Caco-2 (cell line): Measurements from ENCODE around the gene GPRC5D. TPM values are rescaled to one million over a fixed set of nuclear protein-coding genes. Genes with fewer than 3 reads are reported as not detected.

Experiments used
- BruUV-seq: library from RNA; stranded (reverse); fragments of 400-500 nt; replicated peaks from 2 replicates; lab custom pipeline; 2021; lab: Mats Ljungman, UMichigan
- CTCF ChIA-PET: fragments of 300-600 bp; sonication (Branson Sonifier 250); formaldehyde crosslinking; loops from one replicate; lab custom pipeline; 2022; ENCODE audit warnings: antibody characterized with exemption; lab: Charles Lee
- POLR2A ChIA-PET: fragments of 300-600 bp; sonication (Branson Sonifier 250); formaldehyde crosslinking; loops from one replicate; lab custom pipeline; 2022; ENCODE audit warnings: antibody characterized with exemption; lab: Charles Lee
- DNase-seq, 2 experiments: peaks; one replicate each; pipeline versions ENCODE4 v3.0.0 to v3.0.0-alpha.2; 2020 to 2022
- H3K27me3 ChIP-seq: replicated peaks from 2 replicates; pipeline ENCODE4 v1.6.0; 2011; ENCODE audit warnings: low read length; ENCODE audit not compliant: control insufficient read depth, insufficient read depth
- H3K36me3 ChIP-seq: 2 replicates; pipeline ENCODE4 v1.5.1; 2011; ENCODE audit warnings: low read length; ENCODE audit not compliant: control insufficient read depth, insufficient read depth
- H3K4me1 ChIP-seq: fragments of 250-450 bp; sonication (Bioruptor Pico); 2 replicates; pipeline ENCODE4 v1.5.1; 2020; ENCODE audit warnings: mild to moderate bottlenecking
- H3K4me3 ChIP-seq: 2 replicates; pipeline ENCODE4 v1.5.1; 2011; ENCODE audit warnings: low read depth, mild to moderate bottlenecking, control low read depth, low read length
- H3K9me3 ChIP-seq: fragments of 250-450 bp; sonication (Bioruptor Pico); 2 replicates; pipeline ENCODE4 v1.5.1; 2020; ENCODE audit warnings: mild to moderate bottlenecking, moderate library complexity
- H3K27ac Mint-ChIP-seq: one replicate; pipeline ENCODE4 v1.8.0; 2022; ENCODE audit warnings: mixed read lengths; ENCODE audit not compliant: unreplicated experiment
- H3K27me3 Mint-ChIP-seq: one replicate; pipeline ENCODE4 v1.8.0; 2022; ENCODE audit warnings: mixed read lengths; ENCODE audit not compliant: insufficient read depth, unreplicated experiment
- H3K36me3 Mint-ChIP-seq: one replicate; pipeline ENCODE4 v1.8.0; 2022; ENCODE audit warnings: mild to moderate bottlenecking, mixed read lengths; ENCODE audit not compliant: insufficient read depth, unreplicated experiment
- H3K4me1 Mint-ChIP-seq: one replicate; pipeline ENCODE4 v1.8.0; 2022; ENCODE audit warnings: low read depth, mixed read lengths; ENCODE audit not compliant: unreplicated experiment
- H3K4me3 Mint-ChIP-seq: one replicate; pipeline ENCODE4 v1.8.0; 2022; ENCODE audit warnings: mild to moderate bottlenecking, moderate library complexity, mixed read lengths; ENCODE audit not compliant: unreplicated experiment
- H3K9me3 Mint-ChIP-seq: one replicate; pipeline ENCODE4 v1.8.0; 2022; ENCODE audit warnings: mixed read lengths; ENCODE audit not compliant: unreplicated experiment
- intact Hi-C: fragments of 100-400 bp; cut with micrococcal nuclease; formaldehyde crosslinking; loops from one replicate; pipeline ENCODE4 v1.10.0; 2022; ENCODE audit not compliant: unreplicated experiment
- total RNA-seq: library from RNA; stranded (reverse); gene quantifications from 2 replicates; pipeline ENCODE4 v1.2.3, GENCODE V29; 2022
- TF ChIP-seq, protein P1 (sequence below), 2 experiments: fragments of 200-600 bp in 1 of 2; IDR thresholded peaks; 1 replicate in 1 of 2; 2 replicates in 1 of 2; pipeline versions ENCODE4 v1.5.1 to v1.8.0; 2011 to 2022; ENCODE audit warnings: antibody characterized with exemption in 1 of 2, control low read depth in 1 of 2, inconsistent platforms in 1 of 2, low read depth in 1 of 2, low read length in 1 of 2, mild to moderate bottlenecking in 1 of 2, moderate library complexity in 1 of 2; ENCODE audit not compliant: insufficient read depth in 1 of 2, severe bottlenecking in 1 of 2, unreplicated experiment in 1 of 2

The GPRC5D gene
- total RNA-seq, 1 experiment from 2014 or later = not detected

DNA sequence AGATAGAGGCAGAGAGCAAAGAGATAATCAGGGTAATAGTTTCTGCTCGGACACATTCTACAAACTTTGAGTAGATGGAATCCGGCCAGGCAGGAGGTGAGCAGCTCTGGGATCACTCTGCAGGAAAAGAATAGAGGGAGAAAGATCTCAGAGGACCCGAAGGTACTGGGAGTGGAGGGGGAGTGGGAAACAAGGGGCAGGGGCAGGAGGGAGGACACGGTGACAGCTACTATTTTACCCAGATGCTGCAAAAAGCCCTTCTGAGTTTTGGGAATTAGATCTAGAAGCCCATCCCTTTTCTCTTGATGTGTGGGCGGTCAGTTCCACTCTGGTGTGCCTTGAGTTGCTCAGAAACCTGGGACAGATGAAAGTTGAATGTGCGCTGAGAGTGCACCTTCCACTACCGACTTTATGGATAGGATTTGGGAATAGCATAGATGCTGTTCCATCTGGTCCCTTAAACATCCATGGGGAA lies 60.1 kb downstream of the GPRC5D start:
- peaks cover 32% of the 10 kb centered on the region for H3K4me1 ChIP-seq
- no peaks in the 10 kb centered on the region for H3K27me3 Mint-ChIP-seq
- DNase-seq = no peak

DNA sequence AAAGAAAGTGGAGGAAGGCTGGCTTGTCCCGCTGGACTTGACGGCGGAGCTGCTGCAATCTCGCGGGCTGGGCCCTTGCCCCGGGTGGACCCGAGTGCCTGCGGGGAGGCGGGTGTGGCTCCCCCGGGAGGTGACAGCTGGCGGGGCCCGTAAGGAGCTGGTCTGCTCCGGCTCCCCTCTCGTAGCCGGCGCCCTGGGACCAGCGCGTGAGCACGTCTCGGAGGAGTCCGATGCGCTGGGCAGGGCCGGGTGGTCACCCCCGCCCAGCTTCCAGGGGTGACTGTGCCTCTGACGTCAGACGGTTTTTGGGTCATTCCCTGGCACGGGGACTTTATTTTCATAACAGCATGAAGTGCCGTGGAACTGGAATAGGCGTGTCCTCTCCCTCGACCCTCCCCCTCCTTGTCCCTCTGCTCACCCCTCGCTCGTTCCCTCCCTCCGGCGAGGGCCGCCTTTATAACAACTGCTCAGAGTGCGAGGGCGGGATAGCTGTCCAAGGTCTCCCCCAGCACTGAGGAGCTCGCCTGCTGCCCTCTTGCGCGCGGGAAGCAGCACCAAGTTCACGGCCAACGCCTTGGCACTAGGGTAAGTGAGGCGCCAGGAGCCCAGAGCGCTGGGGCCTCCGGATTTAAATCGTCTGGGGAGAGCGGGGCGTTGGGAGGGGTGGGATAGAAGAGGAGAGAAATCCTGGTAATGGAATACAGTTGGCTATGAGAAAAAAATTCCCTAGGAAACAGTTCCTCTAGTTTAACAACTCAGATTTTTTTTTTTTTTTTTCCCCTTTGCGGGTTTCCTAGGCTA lies 60.7 kb downstream of the GPRC5D start, which contains the start of gene GPRC5A:
TSS of gene GPRC5A (plus strand) at position 483 of the 801 bp plus-strand sequence. CDS start 16,688 bp downstream, outside the sequence.
- Mint-ChIP-seq H3K27ac (peak within 1 kb of the TSS; percentile 96), H3K27me3 (no peaks in the 10 kb centered on the region), H3K4me3 (peak within 1 kb of the TSS; percentile 83), H3K4me1 (peaks cover 53% of the 10 kb centered on the region), H3K9me3 (no peaks in the 10 kb centered on the region), H3K36me3 (peaks cover 32% of the 10 kb centered on the region)
- no TSS peak for BruUV-seq
- H3K9me3 ChIP-seq = no peaks in the 10 kb centered on the region
- H3K4me3 ChIP-seq = peak within 1 kb of the TSS; percentile 56
- ChIA-PET POLR2A (interaction anchor here (0.5 to 3.2 kb wide), 14 partner anchors 8 to 282 kb away, joined by 3 to 31 read pairs (median 4); partner anchors contain the start of gene DDX47), CTCF (interaction anchor here (0.6 to 3.6 kb wide), 21 partner anchors 9 to 823 kb away, joined by 3 to 59 read pairs (median 4); no protein-coding TSS in a partner anchor)
- no peaks in the 10 kb centered on the region for H3K27me3 ChIP-seq
- H3K4me1 ChIP-seq = peaks cover 31% of the 10 kb centered on the region
- peak; percentile 93 to 95 for DNase-seq
- no peaks in the 10 kb centered on the region for H3K36me3 ChIP-seq
- TF ChIP-seq, protein P1, sequence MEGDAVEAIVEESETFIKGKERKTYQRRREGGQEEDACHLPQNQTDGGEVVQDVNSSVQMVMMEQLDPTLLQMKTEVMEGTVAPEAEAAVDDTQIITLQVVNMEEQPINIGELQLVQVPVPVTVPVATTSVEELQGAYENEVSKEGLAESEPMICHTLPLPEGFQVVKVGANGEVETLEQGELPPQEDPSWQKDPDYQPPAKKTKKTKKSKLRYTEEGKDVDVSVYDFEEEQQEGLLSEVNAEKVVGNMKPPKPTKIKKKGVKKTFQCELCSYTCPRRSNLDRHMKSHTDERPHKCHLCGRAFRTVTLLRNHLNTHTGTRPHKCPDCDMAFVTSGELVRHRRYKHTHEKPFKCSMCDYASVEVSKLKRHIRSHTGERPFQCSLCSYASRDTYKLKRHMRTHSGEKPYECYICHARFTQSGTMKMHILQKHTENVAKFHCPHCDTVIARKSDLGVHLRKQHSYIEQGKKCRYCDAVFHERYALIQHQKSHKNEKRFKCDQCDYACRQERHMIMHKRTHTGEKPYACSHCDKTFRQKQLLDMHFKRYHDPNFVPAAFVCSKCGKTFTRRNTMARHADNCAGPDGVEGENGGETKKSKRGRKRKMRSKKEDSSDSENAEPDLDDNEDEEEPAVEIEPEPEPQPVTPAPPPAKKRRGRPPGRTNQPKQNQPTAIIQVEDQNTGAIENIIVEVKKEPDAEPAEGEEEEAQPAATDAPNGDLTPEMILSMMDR (IDR thresholded peaks at IDR 0.05; ENCODE audit: insufficient read depth in 1 of 2, low read depth in 1 of 2, low read length in 1 of 2, severe bottlenecking in 1 of 2, unreplicated experiment in 1 of 2) = peak in 1 of 2 experiments; percentile 36
- intact Hi-C loops = loop anchor here (1.0 to 2.0 kb wide), 4 partner anchors 8 to 170 kb away; partner anchors contain the start of gene DDX47

More for the DNA sequence above, 60.1 kb downstream of the GPRC5D start:
- Histone ChIP-seq H3K36me3 (no peaks in the 10 kb centered on the region), H3K9me3 (no peaks in the 10 kb centered on the region), H3K4me3 (peak overlapping the region; percentile 56), H3K27me3 (no peaks in the 10 kb centered on the region)
- TSS peak; percentile 43 for BruUV-seq
- ChIA-PET POLR2A (interaction anchor here (0.5 to 3.2 kb wide), 8 partner anchors 15 to 243 kb away, joined by 3 to 31 read pairs (median 7); partner anchors contain the start of gene DDX47), CTCF (interaction anchor here (0.7 to 3.6 kb wide), 8 partner anchors 9 to 320 kb away, joined by 3 to 59 read pairs (median 7); no protein-coding TSS in a partner anchor)
- Mint-ChIP-seq H3K27ac (peak overlapping the region; percentile 96), H3K36me3 (peaks cover 32% of the 10 kb centered on the region), H3K4me3 (peak overlapping the region; percentile 83), H3K4me1 (peaks cover 53% of the 10 kb centered on the region), H3K9me3 (no peaks in the 10 kb centered on the region)
- intact Hi-C loops = loop anchor here (1.0 to 2.0 kb wide), 4 partner anchors 9 to 171 kb away; partner anchors contain the start of gene DDX47
- TF ChIP-seq, protein P1 (IDR thresholded peaks at IDR 0.05; ENCODE audit: insufficient read depth in 1 of 2, low read depth in 1 of 2, low read length in 1 of 2, severe bottlenecking in 1 of 2, unreplicated experiment in 1 of 2) = no peak

Other genes with a start within 250 kb of the GPRC5D start
- 107 and 115 TPM in 2 replicates for gene CDKN1B, start 234.8 kb downstream of the GPRC5D start, total RNA-seq
- gene APOLD1, start 166.5 kb downstream of the GPRC5D start, total RNA-seq = 4.1 and 4.7 TPM in 2 replicates
- 121 and 138 TPM in 2 replicates for gene DDX47, start 138.8 kb downstream of the GPRC5D start, total RNA-seq
- 73.9 and 99.7 TPM in 2 replicates for gene GPRC5A, start 60.6 kb downstream of the GPRC5D start, total RNA-seq
- gene HEBP1, start 48.1 kb upstream of the GPRC5D start, total RNA-seq = 55.2 and 55.8 TPM in 2 replicates
- 11.2 and 11.4 TPM in 2 replicates for gene FAM234B, start 92.2 kb upstream of the GPRC5D start, total RNA-seq
- gene GSG1, start 151.5 kb upstream of the GPRC5D start, total RNA-seq = not detected in 2 replicates
- gene EMP1, start 244.6 kb upstream of the GPRC5D start, total RNA-seq = 6.6 and 10.2 TPM in 2 replicates